Stimulated activated CD4-positive, alpha-beta T cell treated with anti-CD3 and anti-CD28 coated beads, Interleukin-1b, Interleukin-23, amount 100 ng/mL, for 4 hours (primary cell): ENCODE results near the gene MRGPRF.

Experiments used
- DNase-seq, 2 donors: peaks; one replicate each; pipeline ENCODE4 v3.0.0-alpha.2; 2020; ENCODE audit warnings: low read depth in 2 of 2

MRGPRF gene

DNA sequence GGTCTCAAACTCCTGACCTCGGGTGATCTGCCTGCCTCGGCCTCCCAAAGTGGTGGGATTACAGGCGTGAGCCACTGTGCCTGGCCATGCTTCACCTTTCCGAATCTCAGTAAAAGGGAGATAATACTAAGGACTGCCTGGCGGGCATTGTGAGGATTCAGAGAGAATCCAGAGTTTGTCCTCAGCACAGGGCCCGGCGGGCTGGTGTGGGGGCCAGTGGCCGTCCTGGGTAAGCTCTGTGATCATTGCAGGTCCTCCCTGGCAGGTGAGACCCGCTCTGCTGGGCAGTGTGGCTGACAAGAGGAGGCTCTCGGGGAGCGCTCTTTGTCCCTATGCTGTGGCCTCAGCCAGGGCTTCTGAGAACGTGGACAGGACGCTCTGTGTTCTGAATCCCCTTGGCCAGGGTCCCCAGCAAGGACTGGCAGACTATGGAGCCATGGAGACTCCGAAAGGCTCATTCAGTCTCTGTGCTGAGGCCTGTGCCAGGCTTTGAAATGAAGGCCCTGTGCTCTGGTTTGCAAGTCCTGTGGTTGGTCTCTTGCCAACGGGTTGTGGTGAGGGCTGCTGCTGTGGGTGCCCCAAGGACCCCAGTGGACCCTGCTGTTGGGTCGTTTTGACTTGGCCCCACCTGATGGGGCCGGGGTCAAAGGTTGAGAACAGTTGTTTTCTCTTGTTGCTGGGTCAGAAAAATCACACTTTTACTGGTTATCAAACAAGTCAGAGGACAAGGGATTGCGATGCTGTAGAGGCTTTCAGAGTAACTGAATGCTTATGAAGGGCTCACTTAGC lies 37.7 kb upstream of the MRGPRF start:
- DNase-seq, result no peak

DNA sequence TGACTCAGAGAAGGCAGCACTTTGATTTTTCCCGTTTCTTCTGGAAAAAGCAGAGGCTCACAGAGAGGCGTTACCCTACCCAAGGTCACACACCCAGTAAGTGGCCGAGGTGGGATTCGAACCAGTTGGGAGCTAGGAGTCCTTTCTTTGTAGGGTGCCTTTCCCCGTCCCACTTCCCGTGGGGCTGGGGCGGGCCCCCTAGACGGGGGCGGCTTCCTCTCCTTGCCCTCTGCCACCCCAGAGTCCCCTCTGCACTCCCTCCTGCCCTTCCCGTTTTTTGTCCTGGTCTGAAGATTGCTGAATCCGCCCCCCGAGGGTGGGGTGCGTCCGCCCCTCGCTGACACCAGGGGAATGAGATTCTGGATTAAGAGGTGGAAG lies 36.4 kb upstream of the MRGPRF start:
- peak in 1 of 2 donors; percentile 8 for DNase-seq

GRCh38 chr11:69048694-69049489 lies 35.8 kb upstream of the MRGPRF start, which contains the start of gene TPCN2:
Gene TPCN2, plus strand, starts transcription at chr11:69048932. Its CDS starts 66 bp downstream, at chr11:69048998.
- peak; percentile 85 to 88 for DNase-seq

DNA sequence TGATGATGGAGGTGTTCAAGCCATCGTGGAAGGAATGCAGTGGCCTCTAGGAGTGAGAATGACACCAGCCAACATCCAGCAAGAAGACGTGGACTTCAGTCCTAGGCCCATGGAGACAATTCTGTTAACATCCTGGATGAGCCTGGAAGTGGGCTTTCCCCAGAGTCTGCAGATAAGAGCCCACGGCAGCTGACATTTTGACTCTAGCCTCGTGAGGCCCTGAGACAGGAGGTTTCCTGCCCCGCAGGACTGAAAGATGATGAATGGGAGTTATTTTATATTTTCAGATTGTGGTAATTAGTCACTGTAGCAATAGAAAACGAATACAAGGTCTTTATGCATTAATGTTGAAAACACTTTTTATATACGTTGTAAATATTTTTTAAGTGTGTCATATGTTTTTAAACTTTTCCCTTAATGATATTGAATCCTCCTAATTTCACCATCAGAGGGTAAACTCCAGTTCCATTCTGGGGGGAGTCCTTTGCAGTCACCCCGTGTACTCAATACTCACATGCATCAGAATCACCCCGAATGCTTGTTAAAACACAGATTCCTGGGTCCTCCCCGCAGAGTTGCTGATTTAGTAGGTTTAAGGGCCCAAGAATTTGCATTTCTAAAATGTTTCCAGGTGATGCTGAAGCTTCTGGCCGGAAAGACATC lies 35.1 kb upstream of the MRGPRF start:
- DNase-seq, result no peak

DNA sequence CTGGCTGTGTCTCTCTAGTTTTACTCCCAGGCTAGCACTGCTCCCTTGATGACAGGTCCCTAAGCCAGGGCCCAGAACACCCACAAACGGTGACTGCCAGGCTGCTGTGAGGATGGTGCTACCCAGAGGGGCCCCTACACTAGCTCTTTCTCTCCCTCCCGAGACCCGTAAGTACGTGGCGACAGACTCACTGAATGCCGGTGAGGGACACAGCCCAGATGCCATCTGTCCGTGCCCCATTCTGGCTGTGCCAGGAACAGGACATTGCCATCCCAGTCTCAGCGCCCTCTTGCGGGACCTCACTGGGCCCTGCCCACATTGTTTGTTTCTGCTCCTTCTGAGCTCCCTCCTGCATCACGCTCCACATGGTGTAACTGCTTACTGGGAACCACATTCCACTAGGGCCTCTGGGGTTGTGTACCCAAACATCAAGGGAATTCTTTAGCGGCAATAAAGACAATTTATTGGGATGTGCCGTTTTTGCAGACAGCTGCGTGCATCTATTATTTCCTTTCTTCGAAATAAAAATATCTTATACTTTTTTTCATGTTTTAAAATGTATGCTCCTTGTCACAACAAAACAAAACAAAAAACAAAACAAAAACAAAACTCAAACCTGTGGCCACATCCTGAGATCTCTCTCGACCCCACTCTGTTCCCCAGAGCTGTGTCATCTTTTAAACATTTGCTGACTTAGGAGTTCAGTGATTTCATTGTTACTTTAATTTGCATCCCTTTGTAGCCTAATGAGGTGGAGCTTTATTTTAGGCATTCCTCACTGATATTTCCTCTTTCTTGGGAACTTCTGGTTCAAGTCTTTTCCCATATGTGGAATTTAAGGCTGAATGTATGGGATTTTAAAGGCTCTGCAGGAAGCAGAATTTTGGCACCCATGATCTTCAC lies 31.3 kb upstream of the MRGPRF start:
- no peak for DNase-seq

- no peak for DNase-seq
Observed at GRCh38 chr11:69041516-69041915, 28.5 kb upstream of the MRGPRF start.

- no peak for DNase-seq
Observed at GRCh38 chr11:69040581-69041260, 27.7 kb upstream of the MRGPRF start.

DNA sequence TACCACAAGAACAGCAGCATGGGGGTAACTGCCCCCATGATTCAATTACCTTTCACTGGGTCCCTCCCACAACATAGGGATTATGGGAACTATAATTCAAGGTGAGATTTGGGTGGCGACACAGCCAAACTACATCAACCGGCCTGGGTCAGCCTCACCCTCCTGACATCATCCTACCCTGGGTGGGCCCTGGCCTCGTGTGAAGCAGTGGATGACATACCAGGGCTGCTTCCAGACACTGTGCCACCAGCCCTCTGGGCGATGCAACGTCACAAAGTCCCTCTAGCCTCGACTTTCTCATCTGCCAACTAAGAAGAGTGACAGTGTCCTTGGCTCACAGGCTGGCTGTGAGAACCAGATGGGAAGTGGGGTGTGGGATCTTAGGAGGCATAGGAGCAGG lies 27.0 kb upstream of the MRGPRF start:
- no peak for DNase-seq

GRCh38 chr11:69039501-69039900 lies 26.5 kb upstream of the MRGPRF start:
- DNase-seq, result no peak

DNA sequence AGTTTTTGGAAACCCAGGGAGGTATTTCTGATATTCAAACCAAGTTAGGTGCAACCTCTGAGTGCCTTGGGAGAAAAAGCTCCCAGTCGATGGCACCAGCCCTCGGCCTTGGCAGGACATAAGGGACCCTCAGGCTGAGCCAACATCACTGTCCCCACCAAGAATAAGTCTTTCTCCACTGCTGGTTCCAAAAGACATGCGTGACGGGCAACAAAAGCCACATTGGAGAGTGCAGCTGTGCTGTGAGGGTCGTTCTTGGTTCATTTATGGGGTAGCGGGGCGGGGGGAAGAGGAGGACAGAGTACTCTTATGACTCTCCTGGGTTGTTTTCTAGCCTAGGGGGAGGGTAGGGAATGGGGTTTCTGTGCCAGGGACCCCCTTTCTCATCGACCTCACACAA lies 24.5 kb upstream of the MRGPRF start:
- no peak for DNase-seq

GRCh38 chr11:69037074-69037473 lies 24.0 kb upstream of the MRGPRF start:
- DNase-seq, result no peak

DNA sequence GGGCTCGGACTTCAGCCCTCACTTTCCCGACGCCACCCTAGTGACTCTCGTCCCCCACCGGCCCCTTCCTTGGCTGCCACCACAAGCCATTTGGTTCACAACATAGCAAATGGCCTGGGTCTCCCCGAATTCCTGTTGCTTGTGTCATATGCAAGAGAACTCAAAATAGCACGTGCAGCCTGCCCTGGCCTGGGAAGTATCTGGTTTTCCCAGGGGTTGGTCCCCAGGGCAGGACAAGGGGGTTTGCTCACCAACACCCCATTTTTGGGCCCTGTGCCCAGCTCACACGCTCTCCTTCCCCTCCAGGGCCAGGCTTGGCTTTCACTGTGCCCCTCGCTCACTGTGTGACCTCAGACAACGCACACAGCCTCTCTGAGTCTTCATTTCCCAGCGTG lies 22.9 kb upstream of the MRGPRF start:
- DNase-seq, result no peak

GRCh38 chr11:69035150-69035945 lies 22.3 kb upstream of the MRGPRF start:
- no peak for DNase-seq

DNA sequence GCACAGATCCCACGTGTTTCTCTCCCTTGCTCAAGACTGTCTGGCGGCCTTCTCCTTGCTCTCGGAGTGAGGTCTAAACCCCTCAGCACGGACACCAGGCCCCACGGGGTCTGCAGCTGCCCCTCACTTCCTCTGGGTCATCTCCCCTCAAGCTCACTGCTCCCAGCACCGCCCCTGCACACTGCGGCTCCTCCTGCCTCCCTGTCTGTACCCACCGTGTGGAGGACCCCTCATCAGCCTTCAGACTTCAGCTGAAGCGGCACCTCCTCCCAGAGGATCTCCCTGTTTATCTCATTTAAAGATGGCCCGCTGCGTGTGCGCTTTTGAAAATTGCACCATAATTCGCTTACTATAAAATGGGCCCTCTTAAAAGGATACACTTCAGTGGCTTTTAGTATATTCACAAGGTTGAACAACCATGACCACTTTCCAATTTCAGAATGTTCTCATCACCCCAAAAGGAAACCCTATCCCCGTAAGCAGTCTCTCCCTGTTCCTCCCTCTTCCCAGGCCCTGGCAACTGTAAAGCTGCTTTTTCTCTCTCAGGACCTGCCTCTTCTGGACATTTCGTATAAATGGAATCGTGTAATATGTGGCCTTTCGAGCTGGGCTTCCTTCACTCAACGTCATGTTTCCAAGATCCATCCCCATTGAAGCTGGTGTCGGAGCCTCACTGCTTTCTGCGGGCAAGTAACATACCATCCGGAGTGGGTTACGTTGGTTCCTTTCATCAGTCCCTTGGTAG lies 21.2 kb upstream of the MRGPRF start:
- no peak for DNase-seq

GRCh38 chr11:69033431-69033830 lies 20.4 kb upstream of the MRGPRF start:
- no peak for DNase-seq

DNA sequence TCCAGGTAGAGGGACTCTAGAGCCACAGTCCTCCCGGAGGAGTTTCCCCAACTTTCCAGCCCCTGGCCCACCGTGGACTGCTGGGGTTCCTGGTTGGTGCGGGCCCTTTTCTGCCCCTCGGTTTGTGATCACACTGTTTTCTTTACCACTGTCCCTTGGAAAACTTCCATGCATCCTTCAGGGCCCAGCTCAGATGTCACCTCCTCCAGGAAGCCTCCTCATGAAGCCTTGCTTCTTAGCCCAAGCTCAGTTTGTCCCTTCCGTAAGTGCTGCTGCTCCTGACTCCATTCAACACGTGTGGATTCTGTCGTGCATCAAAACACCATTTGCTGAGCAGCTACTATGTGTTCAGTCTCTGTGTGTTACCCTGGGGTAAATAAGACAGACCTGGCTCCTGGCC lies 19.8 kb upstream of the MRGPRF start:
- DNase-seq, result no peak

DNA sequence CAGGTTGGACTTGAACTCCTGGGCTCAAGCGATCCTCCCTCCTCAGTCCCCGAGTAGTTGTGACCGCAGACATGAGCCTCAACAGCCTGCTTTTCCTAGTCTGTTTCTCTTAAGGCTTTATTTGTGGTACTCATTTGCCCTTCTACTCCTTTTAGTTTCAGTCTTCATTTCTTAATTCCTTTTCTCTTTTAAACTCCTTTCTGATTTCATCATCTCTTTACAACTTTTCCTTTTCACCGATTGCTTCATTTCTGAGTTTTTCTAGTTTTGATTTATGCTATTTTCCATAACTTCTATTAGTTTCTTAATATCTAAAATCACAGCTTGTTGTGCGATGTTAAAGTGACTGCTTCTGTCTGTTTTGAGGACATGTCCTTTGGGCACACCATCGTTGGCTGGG lies 17.3 kb upstream of the MRGPRF start:
- DNase-seq, result no peak

- DNase-seq, result no peak
Observed at GRCh38 chr11:69027704-69028372, 14.8 kb upstream of the MRGPRF start.

DNA sequence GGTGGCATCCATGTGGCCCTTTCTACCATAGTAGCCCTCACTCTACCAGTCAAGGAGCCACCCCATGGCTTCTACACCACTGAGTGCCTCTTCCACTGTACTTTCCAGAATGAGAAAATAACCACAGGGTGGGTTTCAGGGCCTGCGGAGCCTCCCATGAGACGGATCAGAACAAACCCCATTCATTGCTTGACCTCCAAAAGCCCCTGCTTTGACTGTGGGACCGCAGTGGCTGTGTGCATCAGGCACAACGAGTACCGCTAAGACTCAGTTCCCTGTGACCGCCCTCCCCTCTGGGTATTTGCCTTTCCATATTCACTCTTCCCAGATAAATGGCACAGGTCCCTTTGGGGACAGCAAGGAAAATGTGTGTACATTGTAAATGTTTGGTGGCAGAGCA lies 11.5 kb upstream of the MRGPRF start:
- DNase-seq, result no peak
